Activated CD4-positive, alpha-beta memory T cell treated with anti-CD3 and anti-CD28 coated beads, Interleukin-2, amount 10 ng/mL, durations not matched to agents 7 days and 5 days (primary cell): ENCODE results near the gene CLEC16A. TPM values are rescaled to one million over a fixed set of nuclear protein-coding genes. Genes with fewer than 3 reads are reported as not detected.

ENCODE experiments used
- CTCF ChIA-PET: fragments of 350-600 bp; sonication (Branson Sonifier 250); formaldehyde crosslinking; loops from one replicate; lab custom pipeline; 2021; ENCODE audit warnings: antibody characterized with exemption, inconsistent platforms; lab: Charles Lee
- POLR2A ChIA-PET: fragments of 350-600 bp; sonication (Branson Sonifier 250); formaldehyde crosslinking; loops from one replicate; lab custom pipeline; 2021; ENCODE audit warnings: antibody characterized with exemption; lab: Charles Lee
- DNase-seq: peaks from one replicate; pipeline ENCODE4 v3.0.0-alpha.2; 2020
- H3K27ac Mint-ChIP-seq: one replicate; pipeline ENCODE4 v1.8.0; 2021; ENCODE audit warnings: mild to moderate bottlenecking, mixed read lengths
- H3K27me3 Mint-ChIP-seq: one replicate; pipeline ENCODE4 v1.8.0; 2021; ENCODE audit warnings: mixed read lengths
- H3K36me3 Mint-ChIP-seq: one replicate; pipeline ENCODE4 v1.8.0; 2021; ENCODE audit warnings: low read depth, mixed read lengths
- H3K4me1 Mint-ChIP-seq: one replicate; pipeline ENCODE4 v1.8.0; 2021; ENCODE audit warnings: mixed read lengths
- H3K4me3 Mint-ChIP-seq: one replicate; pipeline ENCODE4 v1.8.0; 2021; ENCODE audit warnings: mild to moderate bottlenecking, mixed read lengths
- H3K9me3 Mint-ChIP-seq: one replicate; pipeline ENCODE4 v1.8.0; 2021; ENCODE audit warnings: mixed read lengths
- total RNA-seq, 2 experiments: library from RNA; stranded (reverse); gene quantifications; one replicate each; pipeline ENCODE4 v1.2.3, GENCODE V29; 2021

The CLEC16A gene
- total RNA-seq, 2 experiments from 2014 or later, result 30.3 to 32.4 TPM

DNA sequence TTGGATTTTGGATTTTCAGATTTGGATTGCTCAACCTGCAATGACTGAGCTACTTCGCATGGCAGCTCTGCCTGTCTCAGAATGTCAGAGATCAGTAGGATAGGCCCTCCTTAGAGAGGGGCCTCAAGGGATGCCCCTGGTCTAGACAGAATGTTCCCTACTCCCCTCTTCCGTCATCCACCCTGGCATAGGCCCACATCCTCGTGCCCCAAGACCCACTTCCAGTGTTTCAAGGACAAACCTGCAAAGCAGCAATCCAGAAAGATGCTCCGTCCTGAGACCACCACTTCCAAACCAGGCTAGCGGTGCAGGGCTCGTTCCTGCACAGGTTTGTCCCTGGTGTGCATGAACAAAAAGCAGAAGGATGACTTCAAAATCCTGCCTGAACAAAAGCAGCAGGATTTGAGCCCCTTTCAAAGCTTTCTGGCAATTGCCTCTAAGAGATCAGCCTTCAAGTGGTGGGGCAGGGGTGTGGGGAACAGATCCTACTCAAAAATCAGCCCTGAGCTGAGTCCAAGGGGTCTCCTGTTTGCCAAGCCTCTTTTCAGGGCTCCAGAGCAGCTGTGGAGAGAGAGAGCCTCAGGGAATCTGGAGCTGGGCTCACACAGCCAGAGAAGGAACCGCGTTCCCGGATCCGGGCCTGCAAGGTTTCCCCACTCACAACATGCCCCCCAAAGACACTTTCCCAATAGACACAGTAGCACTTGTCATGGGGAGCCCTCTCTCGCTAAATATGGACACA lies 190.5 kb downstream of the CLEC16A start:
- POLR2A ChIA-PET, result interaction anchor here (1.2 kb wide), 1 partner anchor 83 kb away, joined by 3 read pairs; no protein-coding TSS in a partner anchor
- Mint-ChIP-seq H3K4me1 (peaks cover 55% of the 10 kb centered on the region), H3K27ac (no peak overlapping the region), H3K4me3 (no peak overlapping the region), H3K27me3 (no peaks in the 10 kb centered on the region), H3K36me3 (peaks cover 60% of the 10 kb centered on the region), H3K9me3 (no peaks in the 10 kb centered on the region)
- CTCF ChIA-PET, result interaction anchor here (0.6 to 1.2 kb wide), 3 partner anchors 40 to 402 kb away, joined by 3 to 5 read pairs (median 4); no protein-coding TSS in a partner anchor
- DNase-seq, result no peak

DNA sequence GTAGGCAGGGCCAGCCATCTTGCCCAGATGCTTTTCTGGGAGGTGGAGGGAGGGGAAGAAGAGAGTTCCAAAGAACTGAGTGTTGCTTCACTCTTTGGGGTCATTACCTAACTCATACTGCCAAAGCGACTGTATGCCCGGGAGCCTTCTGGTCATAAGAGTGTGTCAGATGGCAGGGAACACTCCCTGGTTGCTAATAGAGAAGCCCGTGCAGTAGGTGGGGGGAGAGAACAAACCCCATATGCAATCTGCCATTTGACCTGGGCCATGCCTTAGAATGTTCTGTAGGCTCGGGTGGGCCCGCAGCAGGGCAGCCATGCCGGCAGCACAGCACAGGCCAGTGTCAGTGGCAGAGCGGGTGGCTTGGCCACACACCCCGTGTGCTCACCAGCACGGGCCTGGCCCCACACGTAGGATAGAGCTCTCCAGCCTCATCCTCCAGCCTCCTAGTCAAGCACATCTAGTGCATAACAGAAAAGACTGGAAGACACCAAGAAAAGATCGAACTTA lies 191.2 kb downstream of the CLEC16A start:
- CTCF ChIA-PET, result no interaction called here
- H3K4me3 Mint-ChIP-seq, result no peak overlapping the region
- no peaks in the 10 kb centered on the region for H3K27me3 Mint-ChIP-seq
- H3K4me1 Mint-ChIP-seq, result peaks cover 56% of the 10 kb centered on the region
- H3K9me3 Mint-ChIP-seq, result no peaks in the 10 kb centered on the region
- H3K27ac Mint-ChIP-seq, result no peak overlapping the region
- no peak for DNase-seq
- POLR2A ChIA-PET, result no interaction called here
- H3K36me3 Mint-ChIP-seq, result peaks cover 57% of the 10 kb centered on the region

DNA sequence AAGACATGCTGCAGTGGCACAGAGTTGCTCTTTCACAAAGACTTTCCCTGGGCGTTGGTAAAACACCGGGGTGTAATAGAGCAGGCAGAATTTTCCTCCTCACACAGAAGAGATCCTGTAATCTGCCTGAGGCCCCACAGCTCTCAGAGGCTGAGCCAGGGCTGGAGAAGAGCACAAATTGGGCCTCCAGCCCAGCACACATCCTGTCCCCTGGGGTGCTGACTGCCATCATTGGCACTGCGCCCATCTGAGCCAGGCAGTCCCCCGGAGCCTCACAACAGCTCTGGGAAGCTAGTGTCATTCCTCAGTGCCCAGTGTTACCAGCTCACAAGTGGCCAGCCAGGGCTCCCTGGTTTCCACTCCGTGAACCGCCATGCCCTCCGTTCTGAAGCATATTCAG lies 192.2 kb downstream of the CLEC16A start:
- ChIA-PET POLR2A (interaction anchor here (1.3 to 1.5 kb wide), 2 partner anchors 115 to 118 kb away, joined by 3 read pairs; no protein-coding TSS in a partner anchor), CTCF (no interaction called here)
- Mint-ChIP-seq H3K4me3 (no peak overlapping the region), H3K36me3 (peaks cover 50% of the 10 kb centered on the region), H3K27me3 (no peaks in the 10 kb centered on the region), H3K27ac (no peak overlapping the region), H3K9me3 (no peaks in the 10 kb centered on the region), H3K4me1 (peaks cover 53% of the 10 kb centered on the region)
- no peak for DNase-seq

DNA sequence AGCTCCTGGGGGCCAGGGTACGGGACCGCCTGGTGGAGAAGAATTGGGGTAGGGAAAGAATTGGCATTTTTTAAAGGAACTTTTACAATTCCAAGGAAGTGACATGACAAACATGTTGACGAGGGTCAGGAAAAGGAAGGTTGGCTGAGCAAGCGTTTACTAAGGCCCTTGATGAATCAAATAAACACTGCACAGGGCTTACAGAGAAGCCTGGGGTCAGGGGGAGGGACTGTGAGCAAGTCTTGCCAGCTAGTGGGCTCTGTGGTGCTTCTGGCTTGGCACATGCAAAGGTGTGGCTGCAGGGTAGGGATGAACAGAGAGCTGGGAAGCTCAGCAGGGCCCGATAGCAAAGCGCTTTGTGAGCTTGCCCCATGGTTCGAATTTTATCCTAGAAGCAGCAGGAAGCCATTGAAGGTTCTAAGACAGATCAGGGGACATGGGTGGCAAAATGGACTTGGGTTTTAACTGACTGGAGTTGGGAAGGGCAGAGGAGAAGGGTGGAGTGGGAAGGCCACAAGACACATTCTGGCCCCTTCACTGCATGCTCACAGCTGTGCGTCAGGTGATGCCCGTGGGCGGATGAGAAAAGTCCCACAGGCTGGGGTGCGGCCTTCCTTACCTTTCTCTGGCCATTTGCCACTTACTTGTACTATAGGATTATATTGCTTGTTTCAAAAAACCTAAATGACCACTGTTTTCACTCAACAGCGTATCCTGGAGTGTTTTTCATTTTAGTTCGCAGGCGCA lies 193.8 kb downstream of the CLEC16A start:
- CTCF ChIA-PET, result no interaction called here
- Mint-ChIP-seq H3K9me3 (no peaks in the 10 kb centered on the region), H3K4me3 (no peak overlapping the region), H3K36me3 (peaks cover 40% of the 10 kb centered on the region), H3K4me1 (peaks cover 43% of the 10 kb centered on the region), H3K27me3 (no peaks in the 10 kb centered on the region), H3K27ac (no peak overlapping the region)
- no peak for DNase-seq
- POLR2A ChIA-PET, result interaction anchor here (1.3 to 1.6 kb wide), 3 partner anchors 9 to 116 kb away, joined by 3 to 4 read pairs (median 3); no protein-coding TSS in a partner anchor

DNA sequence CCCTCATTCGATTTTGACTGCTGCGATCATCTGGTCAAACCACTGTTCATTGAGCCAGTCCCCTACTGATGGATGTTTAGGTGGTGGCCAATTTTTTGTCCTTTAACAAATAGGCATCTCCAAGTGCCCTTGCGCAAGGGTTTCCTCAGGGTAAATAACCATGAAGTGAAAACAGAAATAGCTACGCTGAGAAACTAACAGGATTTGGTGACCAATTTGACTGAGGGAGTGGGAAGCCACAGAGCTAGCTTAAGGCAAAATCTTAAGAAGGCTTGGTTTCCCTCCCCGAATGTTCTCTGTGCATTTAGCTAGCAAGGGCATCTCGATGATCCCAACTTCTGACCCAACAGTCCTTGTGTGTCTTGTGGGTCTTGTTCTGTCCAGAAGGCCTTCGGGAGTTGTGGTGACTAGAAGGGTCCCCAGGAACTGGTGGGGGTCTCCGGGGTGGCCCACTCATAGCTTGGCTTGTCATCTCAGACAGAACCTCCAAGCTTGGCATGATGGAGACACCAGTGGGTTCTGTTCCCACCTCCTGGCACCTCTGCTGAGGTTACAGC lies 194.5 kb downstream of the CLEC16A start:
- CTCF ChIA-PET, result no interaction called here
- no peaks in the 10 kb centered on the region for H3K27me3 Mint-ChIP-seq
- H3K4me3 Mint-ChIP-seq, result no peak overlapping the region
- H3K4me1 Mint-ChIP-seq, result peaks cover 38% of the 10 kb centered on the region
- no peak for DNase-seq
- peaks cover 35% of the 10 kb centered on the region for H3K36me3 Mint-ChIP-seq
- POLR2A ChIA-PET, result interaction anchor here (1.0 to 2.3 kb wide), 9 partner anchors 10 to 117 kb away, joined by 3 to 7 read pairs (median 4); partner anchors contain the start of gene SOCS1
- H3K27ac Mint-ChIP-seq, result no peak overlapping the region
- no peaks in the 10 kb centered on the region for H3K9me3 Mint-ChIP-seq

DNA sequence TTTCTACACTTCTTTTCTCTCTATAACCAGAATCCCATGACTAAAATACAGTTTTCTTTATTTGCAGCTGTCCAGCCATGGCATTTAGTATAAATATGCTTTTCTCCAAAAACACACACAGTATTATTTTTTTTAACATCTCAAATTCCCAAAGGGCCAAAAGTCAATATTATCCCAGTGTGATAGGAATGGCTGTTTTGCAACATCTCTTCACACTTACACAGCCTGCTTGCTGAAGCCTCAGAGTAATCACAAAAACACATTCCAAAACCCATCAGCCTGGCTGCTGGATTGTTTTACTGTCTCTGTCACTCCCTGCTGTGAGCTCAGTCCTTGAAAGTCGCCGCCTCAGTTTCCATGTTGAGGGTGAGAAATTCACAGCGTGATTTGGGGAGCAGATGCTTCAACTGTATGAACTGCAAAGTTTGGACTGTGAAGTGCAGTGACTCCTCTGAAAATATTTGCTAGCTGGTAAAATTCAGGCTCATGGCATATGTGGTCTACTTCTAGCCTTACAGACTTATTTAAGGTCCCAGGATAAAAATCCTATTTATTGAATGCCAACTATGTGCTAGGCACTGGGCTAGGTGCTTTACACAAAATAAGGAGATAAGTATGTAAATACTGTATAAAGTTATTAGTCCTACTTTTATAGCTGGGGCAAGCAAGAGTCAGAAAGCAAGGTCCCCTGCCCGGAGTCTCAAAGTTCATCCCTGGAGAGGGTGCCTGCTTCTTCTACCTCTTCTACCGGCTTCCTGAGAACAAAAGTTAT lies 195.1 kb downstream of the CLEC16A start:
- Mint-ChIP-seq H3K9me3 (no peaks in the 10 kb centered on the region), H3K4me3 (no peak overlapping the region), H3K27ac (peak overlapping the region; percentile 68), H3K36me3 (peaks cover 37% of the 10 kb centered on the region), H3K27me3 (no peaks in the 10 kb centered on the region), H3K4me1 (peaks cover 38% of the 10 kb centered on the region)
- ChIA-PET POLR2A (interaction anchor here (0.9 to 2.3 kb wide), 11 partner anchors 19 to 117 kb away, joined by 3 to 7 read pairs (median 4); partner anchors contain the start of gene SOCS1), CTCF (interaction anchor here (1.1 kb wide), 1 partner anchor 10 kb away, joined by 3 read pairs; no protein-coding TSS in a partner anchor)
- no peak for DNase-seq

DNA sequence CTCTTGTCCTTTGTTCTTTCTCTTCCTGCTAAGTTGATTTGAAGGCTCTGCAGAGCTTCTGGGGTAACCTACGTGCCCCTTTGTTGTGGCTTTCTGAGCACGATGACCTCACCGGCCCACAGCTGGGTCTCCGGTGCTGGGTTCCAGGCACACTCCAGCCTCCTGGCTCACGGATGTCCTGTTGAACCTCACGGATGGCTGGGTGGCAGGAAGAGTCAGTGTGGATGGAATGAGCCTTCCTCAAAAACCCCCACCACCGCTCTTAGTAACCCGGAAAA lies 195.7 kb downstream of the CLEC16A start:
- Mint-ChIP-seq H3K4me3 (no peak overlapping the region), H3K27me3 (no peaks in the 10 kb centered on the region), H3K27ac (peak overlapping the region; percentile 68), H3K4me1 (peaks cover 38% of the 10 kb centered on the region), H3K9me3 (no peaks in the 10 kb centered on the region), H3K36me3 (peaks cover 33% of the 10 kb centered on the region)
- DNase-seq, result peak; percentile 42
- ChIA-PET POLR2A (interaction anchor here (0.9 to 2.3 kb wide), 9 partner anchors 23 to 116 kb away, joined by 3 to 7 read pairs (median 4); partner anchors contain the start of gene SOCS1), CTCF (interaction anchor here (1.1 kb wide), 1 partner anchor 10 kb away, joined by 3 read pairs; no protein-coding TSS in a partner anchor)

DNA sequence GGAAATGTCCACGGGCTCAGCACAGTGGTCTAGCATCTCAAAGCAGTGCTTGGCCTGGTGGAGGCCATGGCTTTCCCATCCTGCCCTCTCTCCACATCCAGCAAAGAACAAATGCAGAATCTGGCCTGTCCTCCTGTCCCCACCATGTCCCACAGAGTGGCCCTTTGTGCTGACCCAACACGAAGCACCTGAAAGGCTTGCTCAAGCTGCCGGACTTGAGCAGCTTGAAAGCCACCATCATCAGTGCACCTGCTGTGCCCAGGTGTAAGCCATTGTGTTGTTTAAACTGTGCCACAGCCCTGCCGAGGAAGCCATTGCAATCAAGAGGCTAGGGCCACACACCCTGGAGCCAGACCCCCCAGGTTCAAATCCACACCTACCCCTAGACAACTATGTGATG lies 196.1 kb downstream of the CLEC16A start:
- peaks cover 29% of the 10 kb centered on the region for H3K36me3 Mint-ChIP-seq
- H3K4me1 Mint-ChIP-seq, result peaks cover 38% of the 10 kb centered on the region
- H3K4me3 Mint-ChIP-seq, result no peak overlapping the region
- ChIA-PET POLR2A (interaction anchor here (0.7 to 2.3 kb wide), 9 partner anchors 22 to 116 kb away, joined by 3 to 7 read pairs (median 4); partner anchors contain the start of gene SOCS1), CTCF (interaction anchor here (1.1 kb wide), 1 partner anchor 9 kb away, joined by 3 read pairs; no protein-coding TSS in a partner anchor)
- no peaks in the 10 kb centered on the region for H3K9me3 Mint-ChIP-seq
- peak overlapping the region; percentile 68 for H3K27ac Mint-ChIP-seq
- no peak for DNase-seq
- H3K27me3 Mint-ChIP-seq, result no peaks in the 10 kb centered on the region

DNA sequence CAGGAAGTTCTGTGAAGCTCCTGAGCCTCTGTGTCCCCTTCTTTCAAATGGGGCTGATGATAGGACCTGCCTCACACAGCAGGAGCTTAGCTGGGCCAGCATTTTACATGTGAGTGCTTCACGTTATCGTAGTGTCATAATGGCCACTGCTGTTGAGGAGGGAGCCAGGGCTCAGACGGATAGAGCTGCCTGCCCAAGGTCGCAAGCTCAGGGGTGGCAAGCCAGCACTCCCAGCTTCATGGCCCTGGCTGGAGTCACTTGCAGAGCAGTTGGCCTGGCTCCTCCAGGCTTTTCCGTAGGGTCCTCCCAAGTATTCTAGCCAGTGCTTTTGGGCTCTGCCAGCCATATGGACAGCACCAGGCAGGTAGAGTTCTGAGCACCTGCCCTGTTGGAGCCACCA lies 196.5 kb downstream of the CLEC16A start:
- no peak overlapping the region for H3K27ac Mint-ChIP-seq
- CTCF ChIA-PET, result no interaction called here

DNA sequence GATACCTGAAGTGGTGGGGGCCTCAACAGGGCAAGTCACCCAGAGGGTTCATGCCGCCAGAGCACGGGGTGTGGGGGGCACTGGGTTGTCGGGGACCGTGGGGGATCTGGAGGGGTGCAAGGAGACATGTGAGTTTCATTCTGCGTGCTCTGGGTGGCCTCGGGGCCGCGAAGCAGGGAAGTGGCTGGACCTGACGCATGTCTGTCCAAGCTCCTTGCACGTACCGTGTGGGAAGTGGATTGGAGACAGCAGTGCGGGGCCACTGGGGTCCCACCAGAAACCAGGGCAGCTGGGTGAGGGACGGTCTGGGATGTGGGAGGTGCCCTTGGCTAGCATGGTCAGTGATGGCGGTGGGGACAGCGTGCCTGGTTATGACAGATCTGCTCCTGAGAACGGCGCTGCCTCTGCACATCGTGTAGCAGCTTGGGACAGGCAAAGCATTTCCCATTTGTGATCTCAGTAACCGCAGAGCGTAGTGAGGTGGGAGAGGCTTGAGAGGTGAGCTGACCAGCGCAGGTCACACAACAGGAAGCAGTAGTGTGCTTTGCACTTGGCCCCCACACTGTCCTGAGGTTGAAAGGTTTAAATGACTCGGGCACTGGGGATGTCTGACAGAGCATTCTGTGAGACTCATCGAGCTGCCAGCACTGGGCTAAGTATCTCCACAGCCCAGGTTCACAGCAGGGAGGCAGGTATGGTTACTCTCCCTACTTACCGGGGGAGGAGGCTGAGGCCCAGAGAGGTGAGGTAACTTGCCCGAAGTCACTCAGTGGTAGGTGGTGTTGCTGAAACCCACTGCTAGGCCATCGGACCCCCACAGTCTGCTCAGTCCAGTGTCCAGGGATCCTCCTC lies 197.3 kb downstream of the CLEC16A start:
- DNase-seq, result no peak
- POLR2A ChIA-PET, result interaction anchor here (0.7 to 2.0 kb wide), 4 partner anchors 11 to 113 kb away, joined by 3 to 5 read pairs (median 4); no protein-coding TSS in a partner anchor
- Mint-ChIP-seq H3K4me1 (peaks cover 37% of the 10 kb centered on the region), H3K36me3 (peaks cover 17% of the 10 kb centered on the region), H3K4me3 (no peak overlapping the region), H3K27me3 (no peaks in the 10 kb centered on the region), H3K27ac (no peak overlapping the region), H3K9me3 (no peaks in the 10 kb centered on the region)
- CTCF ChIA-PET, result interaction anchor here (0.6 kb wide), 1 partner anchor 559 kb away, joined by 3 read pairs; no protein-coding TSS in a partner anchor

More for the DNA sequence above, 196.5 kb downstream of the CLEC16A start:
- Mint-ChIP-seq H3K27me3 (no peaks in the 10 kb centered on the region), H3K4me1 (peaks cover 38% of the 10 kb centered on the region), H3K9me3 (no peaks in the 10 kb centered on the region), H3K36me3 (peaks cover 25% of the 10 kb centered on the region), H3K4me3 (no peak overlapping the region)
- DNase-seq, result no peak
- POLR2A ChIA-PET, result interaction anchor here (0.7 to 2.3 kb wide), 7 partner anchors 12 to 115 kb away, joined by 3 to 7 read pairs (median 4); partner anchors contain the start of gene SOCS1

DNA sequence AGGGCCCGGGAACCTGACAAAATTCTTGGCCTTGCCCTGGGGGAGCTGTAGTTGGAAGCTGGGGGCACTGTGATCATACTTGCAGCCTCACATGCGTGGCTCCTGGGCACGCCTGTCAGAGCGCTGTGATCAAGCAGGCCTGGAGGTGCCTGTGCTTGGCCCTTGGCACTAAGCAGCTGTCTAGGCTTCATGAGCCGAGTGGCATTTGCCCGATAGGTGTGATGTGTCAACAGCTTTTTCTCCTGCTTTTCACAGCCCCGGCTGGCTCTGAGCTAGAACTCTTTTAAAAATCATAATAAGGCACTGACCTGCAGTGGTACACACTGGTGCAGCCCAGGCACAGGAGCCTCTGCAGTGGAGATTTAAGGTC lies 197.9 kb downstream of the CLEC16A start:
- DNase-seq, result no peak
- Mint-ChIP-seq H3K27ac (no peak overlapping the region), H3K36me3 (peaks cover 13% of the 10 kb centered on the region), H3K27me3 (no peaks in the 10 kb centered on the region), H3K4me3 (no peak overlapping the region), H3K4me1 (peaks cover 37% of the 10 kb centered on the region), H3K9me3 (no peaks in the 10 kb centered on the region)
- ChIA-PET CTCF (no interaction called here), POLR2A (interaction anchor here (1.3 kb wide), 1 partner anchor 10 kb away, joined by 3 read pairs; no protein-coding TSS in a partner anchor)
